GM12878 (cell line): ENCODE data around the gene DAD1. TPM values are rescaled to one million over a fixed set of nuclear protein-coding genes. Genes with fewer than 3 reads are reported as not detected.

Source experiments
- ATF7 ChIP-seq: fragments of 450-650 bp; IDR thresholded peaks from 2 replicates; pipeline ENCODE4 v1.6.1; 2016; ENCODE audit warnings: low read depth, mild to moderate bottlenecking
- CEBPB ChIP-seq, 2 experiments: fragments of 150-350 bp in 1 of 2; IDR thresholded peaks; 2 replicates each; pipeline ENCODE4 v1.6.1; 2012 to 2014; ENCODE audit warnings: low read depth in 2 of 2, low read length in 2 of 2, borderline replicate concordance in 1 of 2, inconsistent platforms in 1 of 2
- FOS ChIP-seq: IDR thresholded peaks from 3 replicates; pipeline ENCODE4 v1.6.1; 2011; ENCODE audit warnings: borderline replicate concordance; ENCODE audit not compliant: insufficient read length; ENCODE audit errors: extremely low read depth
- FOXK2 ChIP-seq: fragments of 450-650 bp; IDR thresholded peaks from 2 replicates; pipeline ENCODE4 v1.6.1; 2017; ENCODE audit warnings: mild to moderate bottlenecking, moderate library complexity
- FOXM1 ChIP-seq: IDR thresholded peaks from 2 replicates; pipeline ENCODE4 v1.6.1; 2012; ENCODE audit warnings: low read depth, mild to moderate bottlenecking, inconsistent platforms, low read length, moderate library complexity
- GABPA ChIP-seq: IDR thresholded peaks from 2 replicates; pipeline ENCODE4 v1.6.1; 2014; ENCODE audit warnings: antibody characterized with exemption, low read depth, mild to moderate bottlenecking, inconsistent platforms
- IKZF1 ChIP-seq: fragments of 450-650 bp; conservative IDR thresholded peaks from 2 replicates; pipeline ENCODE4 v1.6.1; 2017; ENCODE audit warnings: antibody characterized with exemption, mild to moderate bottlenecking
- IRF3 ChIP-seq: fragments of 450-650 bp; IDR thresholded peaks from 2 replicates; pipeline ENCODE4 v1.6.1; 2014; ENCODE audit warnings: mild to moderate bottlenecking
- KDM1A ChIP-seq: fragments of 200-600 bp; sonication (generic); IDR thresholded peaks from 2 replicates; pipeline ENCODE4 v1.6.1; 2016; ENCODE audit warnings: borderline replicate concordance
- MLLT1 ChIP-seq: fragments of 450-650 bp; IDR thresholded peaks from 2 replicates; pipeline ENCODE4 v1.6.1; 2016; ENCODE audit warnings: mild to moderate bottlenecking
- NBN ChIP-seq: fragments of 450-650 bp; IDR thresholded peaks from 2 replicates; pipeline ENCODE4 v1.6.1; 2016
- NFYB ChIP-seq: IDR thresholded peaks from 2 replicates; pipeline ENCODE4 v1.6.1; 2011; ENCODE audit warnings: low read depth, mild to moderate bottlenecking, low read length, improper control_type of control experiment, moderate library complexity; ENCODE audit not compliant: insufficient read depth
- NRF1 ChIP-seq: conservative IDR thresholded peaks from 2 replicates; pipeline ENCODE4 v1.6.1; 2011; ENCODE audit warnings: mild to moderate bottlenecking, low read depth, low read length, improper control_type of control experiment
- POU2F2 ChIP-seq: IDR thresholded peaks from 3 replicates; pipeline ENCODE4 v1.6.1; 2011; ENCODE audit warnings: low read depth, mild to moderate bottlenecking, low read length, borderline replicate concordance
- RBBP5 ChIP-seq: fragments of 200-600 bp; sonication (generic); conservative IDR thresholded peaks from 2 replicates; pipeline ENCODE4 v1.6.1; 2016
- RELB ChIP-seq: fragments of 450-650 bp; IDR thresholded peaks from 2 replicates; pipeline ENCODE4 v1.6.1; 2017; ENCODE audit warnings: low read depth, mild to moderate bottlenecking, moderate library complexity
- RUNX3 ChIP-seq: IDR thresholded peaks from 2 replicates; pipeline ENCODE4 v1.6.1; 2012; ENCODE audit warnings: low read length, inconsistent platforms
- SPI1 ChIP-seq: IDR thresholded peaks from 2 replicates; pipeline ENCODE4 v1.6.1; 2011; ENCODE audit warnings: low read depth, mild to moderate bottlenecking, low read length, moderate library complexity, borderline replicate concordance; ENCODE audit not compliant: insufficient read depth
- SREBF2 ChIP-seq: IDR thresholded peaks from 2 replicates; pipeline ENCODE4 v1.6.1; 2012; ENCODE audit warnings: mild to moderate bottlenecking, low read length
- TCF7 ChIP-seq: IDR thresholded peaks from 2 replicates; pipeline ENCODE4 v1.6.1; 2014; ENCODE audit warnings: antibody characterized with exemption, borderline replicate concordance
- YBX1 ChIP-seq: fragments of 450-650 bp; IDR thresholded peaks from 2 replicates; pipeline ENCODE4 v1.6.1; 2016; ENCODE audit warnings: antibody characterized with exemption
- ZNF592 ChIP-seq: fragments of 450-650 bp; IDR thresholded peaks from 2 replicates; pipeline ENCODE4 v1.6.1; 2017; ENCODE audit warnings: mild to moderate bottlenecking, moderate library complexity
- ZNF622 ChIP-seq: fragments of 450-650 bp; IDR thresholded peaks from 2 replicates; pipeline ENCODE4 v1.6.1; 2017; ENCODE audit warnings: mild to moderate bottlenecking, inconsistent platforms
- polyA plus RNA-seq, 11 experiments: library from polyadenylated mRNA; depleted of rRNA in 4 of 11; unstranded in 6 of 11; stranded (reverse) in 5 of 11; fragments of >200 nt; fragmentation: Nextera tagmentation in 4 of 11; fragmentation: Illumina TruSeq in 1 of 11; extraction: Ambion mirVana in 4 of 11; extraction: Trizol in 1 of 11; gene quantifications; 1 replicate in 1 of 11; 2 replicates in 10 of 11; pipeline versions ENCODE4 v1.2.1 to v1.2.3, GENCODE V29; 2011 to 2016; ENCODE audit warnings: inconsistent platforms in 2 of 11, missing spikeins in 2 of 11, low read depth in 1 of 11
- total RNA-seq, 4 experiments: library from RNA; depleted of rRNA in 3 of 4; stranded (reverse); fragments of >200 nt in 3 of 4; fragmentation: Illumina TruSeq in 1 of 4; extraction: Trizol in 1 of 4; gene quantifications; 2 replicates each; pipeline versions ENCODE4 v1.2.1 to v1.2.3, GENCODE V29; 2013 to 2021

DAD1 gene
- total and polyA plus RNA-seq, 10 of the 15 experiments (the other 5 are each of a cell fraction or from before 2014, with no cell fraction given) = 161 to 920 (median 319) TPM

- TF ChIP-seq FOS = no peak
- no peak for TF ChIP-seq ZNF622
- peak; percentile 83 for TF ChIP-seq ZNF592
- peak; percentile 96 for TF ChIP-seq SPI1
- peak; percentile 98 for TF ChIP-seq RELB
- peak; percentile 83 for TF ChIP-seq FOXK2
- no peak for TF ChIP-seq RUNX3
- TF ChIP-seq IKZF1 = peak; percentile 100
- TF ChIP-seq YBX1 = no peak
- TF ChIP-seq ATF7 = peak; percentile 100
- TF ChIP-seq GABPA = no peak
- no peak for TF ChIP-seq CEBPB (IDR thresholded peaks at IDR 0.05; ENCODE audit: borderline replicate concordance in 1 of 2, low read depth in 2 of 2, low read length in 2 of 2)
- TF ChIP-seq FOXM1 = no peak
- TF ChIP-seq NBN = peak; percentile 100
- TF ChIP-seq POU2F2 = peak; percentile 92
- TF ChIP-seq TCF7 = peak; percentile 99
- TF ChIP-seq NFYB = no peak
- TF ChIP-seq KDM1A = no peak
- TF ChIP-seq IRF3 = no peak
- TF ChIP-seq NRF1 = no peak
- peak; percentile 98 for TF ChIP-seq MLLT1
- no peak for TF ChIP-seq RBBP5
- peak; percentile 48; the same call in 1 of the 2 replicates for TF ChIP-seq SREBF2
Observed at GRCh38 chr14:22556021-22556989, 32.7 kb downstream of the DAD1 start (continued).
